Left colon (tissue), 2 donors: ENCODE data around the gene KIAA1671. TPM values are rescaled to one million over a fixed set of nuclear protein-coding genes. Genes with fewer than 3 reads are reported as not detected.

Experiments
- ATAC-seq: fragments of 200-7000 bp; cut with Tn5 transposase; one replicate; pipeline ENCODE4 v1.9.1; 2020; ENCODE audit warnings: mild to moderate bottlenecking, moderate library complexity
- DNase-seq, 2 donors: peaks; one replicate each; pipeline ENCODE4 v3.0.0-alpha.2; 2020
- intact Hi-C, 2 donors: fragments of 100-400 bp; cut with DNase I in 1 of 2; cut with micrococcal nuclease in 1 of 2; formaldehyde crosslinking; loops; one replicate each; pipeline versions ENCODE4 v1.11.2 to v1.14.0; 2022; cut with DNase I, micrococcal nuclease
- total RNA-seq, 2 donors: library from RNA; stranded (reverse); fragmentation: NEBNext Ultra II Directional; extraction: Animal tissue kit (Norgen Biotek cat#: 25700); gene quantifications; one replicate each; pipeline ENCODE4 v1.2.1, GENCODE V29; 2021
- donor health status: DM: no; HTN: no; CAD: no.
- donor health status: DM: yes; HTN: yes; CAD: no.

The KIAA1671 gene
- total RNA-seq, 2 donors from 2014 or later: 100 to 106 TPM

GRCh38 chr22:25025491-25026400 is 73.2 kb downstream of the KIAA1671 start:
- ATAC-seq: peak; percentile 14
- intact Hi-C loops: no loop called here
- no peak for DNase-seq

- intact Hi-C loops: no loop called here
- DNase-seq (peak; percentile 49 to 65), ATAC-seq (peak; percentile 73)
Observed at GRCh38 chr22:25027043-25027906, 74.8 kb downstream of the KIAA1671 start.

- intact Hi-C loops: no loop called here
- ATAC-seq: peak; percentile 21
- peak in 1 of 2 donors; percentile 64 for DNase-seq
Observed at GRCh38 chr22:25027959-25028840, 75.7 kb downstream of the KIAA1671 start.

GRCh38 chr22:25028841-25029141 is 76.3 kb downstream of the KIAA1671 start:
- intact Hi-C loops: no loop called here
- ATAC-seq: no peak

GRCh38 chr22:25029181-25029580 is 76.7 kb downstream of the KIAA1671 start:
- ATAC-seq: no peak
- DNase-seq: no peak
- intact Hi-C loops: no loop called here

More at GRCh38 chr22:25028841-25029141, 76.3 kb downstream of the KIAA1671 start:
- no peak for DNase-seq

- intact Hi-C loops: no loop called here
- DNase-seq (no peak), ATAC-seq (no peak)
Observed at GRCh38 chr22:25030636-25031035, 78.1 kb downstream of the KIAA1671 start.

- ATAC-seq: no peak
- no peak for DNase-seq
- intact Hi-C loops: no loop called here
Observed at GRCh38 chr22:25032066-25032465, 79.5 kb downstream of the KIAA1671 start.

- intact Hi-C loops: no loop called here
- peak; percentile 79 for ATAC-seq
Observed at GRCh38 chr22:25035715-25036114, 83.2 kb downstream of the KIAA1671 start.

GRCh38 chr22:25038239-25038638 is 85.7 kb downstream of the KIAA1671 start:
- ATAC-seq (peak; percentile 9), DNase-seq (no peak)
- intact Hi-C loops: no loop called here

More at GRCh38 chr22:25035715-25036114, 83.2 kb downstream of the KIAA1671 start:
- DNase-seq: no peak

GRCh38 chr22:25038771-25039170 is 86.3 kb downstream of the KIAA1671 start:
- intact Hi-C loops: no loop called here
- ATAC-seq (no peak), DNase-seq (no peak)

GRCh38 chr22:25039255-25039654 is 86.7 kb downstream of the KIAA1671 start:
- intact Hi-C loops: no loop called here
- no peak for ATAC-seq
- DNase-seq: no peak

- intact Hi-C loops: loop anchor here (10.0 kb wide), 2 partner anchors 45 to 85 kb away; partner anchors contain the start of gene KIAA1671 (in 1 of the 2)
- DNase-seq: no peak
- ATAC-seq: no peak
Observed at GRCh38 chr22:25039754-25040153, 87.2 kb downstream of the KIAA1671 start.

GRCh38 chr22:25045159-25045558 is 92.6 kb downstream of the KIAA1671 start:
- intact Hi-C loops: loop anchor here (5.0 to 10.0 kb wide), 3 partner anchors 50 to 108 kb away; partner anchors contain the start of gene KIAA1671 (in 1 of the 2)
- ATAC-seq (no peak), DNase-seq (no peak)

- DNase-seq (no peak), ATAC-seq (no peak)
- intact Hi-C loops: loop anchor here (5.0 to 10.0 kb wide), 3 partner anchors 53 to 111 kb away; partner anchors contain the start of gene KIAA1671 (in 1 of the 2)
Observed at GRCh38 chr22:25048071-25048470, 95.6 kb downstream of the KIAA1671 start.

GRCh38 chr22:25048659-25049647 is 96.4 kb downstream of the KIAA1671 start:
- intact Hi-C loops: loop anchor here (5.0 to 10.0 kb wide), 3 partner anchors 54 to 112 kb away; partner anchors contain the start of gene KIAA1671 (in 1 of the 2)
- DNase-seq: peak; percentile 58 to 73
- ATAC-seq: peak; percentile 43

- intact Hi-C loops: loop anchor here (2.0 to 10.0 kb wide), 4 partner anchors 55 to 112 kb away; partner anchors contain the start of gene KIAA1671 (in 1 of the 2)
- no peak for ATAC-seq
- no peak for DNase-seq
Observed at GRCh38 chr22:25049770-25050169, 97.3 kb downstream of the KIAA1671 start.

GRCh38 chr22:25050566-25050965 is 98.0 kb downstream of the KIAA1671 start:
- ATAC-seq (no peak), DNase-seq (no peak)
- intact Hi-C loops: loop anchor here in 1 of 2 donors (2.0 kb wide), 1 partner anchor 100 kb away; no protein-coding TSS in a partner anchor
